Mammary epithelial cell (primary cell): ENCODE measurements around the gene RHEBL1.

Source experiments
- EZH2 ChIP-seq: IDR thresholded peaks from 2 replicates; pipeline ENCODE4 v1.6.1; 2012; ENCODE audit warnings: low read length, inconsistent platforms, borderline replicate concordance
- TF ChIP-seq, protein P1 (sequence below), 2 donors: IDR thresholded peaks in 1 of 2; conservative IDR thresholded peaks in 1 of 2; 2 replicates each; pipeline ENCODE4 v1.5.1; 2011 to 2012; ENCODE audit warnings: inconsistent platforms in 2 of 2, low read length in 2 of 2, mild to moderate bottlenecking in 2 of 2, control low read depth in 1 of 2, low read depth in 1 of 2; ENCODE audit not compliant: insufficient read depth in 1 of 2; ENCODE audit errors: extremely low read depth in 1 of 2

DNA sequence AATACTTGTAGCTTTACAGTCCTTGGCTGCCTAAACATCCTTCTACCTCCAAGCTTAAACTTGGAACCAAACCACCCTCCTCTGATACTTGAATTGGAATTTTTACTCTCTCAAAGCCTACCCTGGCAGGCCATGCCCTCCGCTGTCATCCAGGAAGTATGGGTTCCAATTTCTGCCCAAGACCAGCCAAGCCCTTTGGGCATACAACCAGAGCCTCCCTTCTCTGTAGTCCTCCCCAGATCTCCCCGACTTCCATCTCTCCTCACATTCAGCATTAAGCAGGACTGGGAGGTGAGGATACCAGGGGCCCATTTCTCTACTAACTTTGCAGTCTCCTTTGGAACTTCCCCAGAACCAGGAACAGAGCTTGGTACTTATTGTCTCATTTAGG, 25.2 kb upstream of the RHEBL1 start:
- TF ChIP-seq, protein P1, sequence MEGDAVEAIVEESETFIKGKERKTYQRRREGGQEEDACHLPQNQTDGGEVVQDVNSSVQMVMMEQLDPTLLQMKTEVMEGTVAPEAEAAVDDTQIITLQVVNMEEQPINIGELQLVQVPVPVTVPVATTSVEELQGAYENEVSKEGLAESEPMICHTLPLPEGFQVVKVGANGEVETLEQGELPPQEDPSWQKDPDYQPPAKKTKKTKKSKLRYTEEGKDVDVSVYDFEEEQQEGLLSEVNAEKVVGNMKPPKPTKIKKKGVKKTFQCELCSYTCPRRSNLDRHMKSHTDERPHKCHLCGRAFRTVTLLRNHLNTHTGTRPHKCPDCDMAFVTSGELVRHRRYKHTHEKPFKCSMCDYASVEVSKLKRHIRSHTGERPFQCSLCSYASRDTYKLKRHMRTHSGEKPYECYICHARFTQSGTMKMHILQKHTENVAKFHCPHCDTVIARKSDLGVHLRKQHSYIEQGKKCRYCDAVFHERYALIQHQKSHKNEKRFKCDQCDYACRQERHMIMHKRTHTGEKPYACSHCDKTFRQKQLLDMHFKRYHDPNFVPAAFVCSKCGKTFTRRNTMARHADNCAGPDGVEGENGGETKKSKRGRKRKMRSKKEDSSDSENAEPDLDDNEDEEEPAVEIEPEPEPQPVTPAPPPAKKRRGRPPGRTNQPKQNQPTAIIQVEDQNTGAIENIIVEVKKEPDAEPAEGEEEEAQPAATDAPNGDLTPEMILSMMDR (conservative IDR thresholded peaks at IDR 0.05 in 1 of 2, IDR thresholded peaks at IDR 0.05 in 1 of 2; ENCODE audit: extremely low read depth in 1 of 2, insufficient read depth in 1 of 2, low read depth in 1 of 2, low read length in 2 of 2): no peak
- TF ChIP-seq EZH2: peak; percentile 28
